HK-2 (cell line): ENCODE results near the gene NFKB1.
"Not testable (repeated sequence)": the region's sequence is repeated elsewhere in the genome, so short reads cannot be mapped to it uniquely, and the experiment has no call there.

ENCODE experiments used
- DNase-seq: peaks from one replicate; pipeline ENCODE4 v3.0.0-alpha.2; 2018; ENCODE audit not compliant: unreplicated experiment

The NFKB1 gene, protein sequence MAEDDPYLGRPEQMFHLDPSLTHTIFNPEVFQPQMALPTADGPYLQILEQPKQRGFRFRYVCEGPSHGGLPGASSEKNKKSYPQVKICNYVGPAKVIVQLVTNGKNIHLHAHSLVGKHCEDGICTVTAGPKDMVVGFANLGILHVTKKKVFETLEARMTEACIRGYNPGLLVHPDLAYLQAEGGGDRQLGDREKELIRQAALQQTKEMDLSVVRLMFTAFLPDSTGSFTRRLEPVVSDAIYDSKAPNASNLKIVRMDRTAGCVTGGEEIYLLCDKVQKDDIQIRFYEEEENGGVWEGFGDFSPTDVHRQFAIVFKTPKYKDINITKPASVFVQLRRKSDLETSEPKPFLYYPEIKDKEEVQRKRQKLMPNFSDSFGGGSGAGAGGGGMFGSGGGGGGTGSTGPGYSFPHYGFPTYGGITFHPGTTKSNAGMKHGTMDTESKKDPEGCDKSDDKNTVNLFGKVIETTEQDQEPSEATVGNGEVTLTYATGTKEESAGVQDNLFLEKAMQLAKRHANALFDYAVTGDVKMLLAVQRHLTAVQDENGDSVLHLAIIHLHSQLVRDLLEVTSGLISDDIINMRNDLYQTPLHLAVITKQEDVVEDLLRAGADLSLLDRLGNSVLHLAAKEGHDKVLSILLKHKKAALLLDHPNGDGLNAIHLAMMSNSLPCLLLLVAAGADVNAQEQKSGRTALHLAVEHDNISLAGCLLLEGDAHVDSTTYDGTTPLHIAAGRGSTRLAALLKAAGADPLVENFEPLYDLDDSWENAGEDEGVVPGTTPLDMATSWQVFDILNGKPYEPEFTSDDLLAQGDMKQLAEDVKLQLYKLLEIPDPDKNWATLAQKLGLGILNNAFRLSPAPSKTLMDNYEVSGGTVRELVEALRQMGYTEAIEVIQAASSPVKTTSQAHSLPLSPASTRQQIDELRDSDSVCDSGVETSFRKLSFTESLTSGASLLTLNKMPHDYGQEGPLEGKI

DNA sequence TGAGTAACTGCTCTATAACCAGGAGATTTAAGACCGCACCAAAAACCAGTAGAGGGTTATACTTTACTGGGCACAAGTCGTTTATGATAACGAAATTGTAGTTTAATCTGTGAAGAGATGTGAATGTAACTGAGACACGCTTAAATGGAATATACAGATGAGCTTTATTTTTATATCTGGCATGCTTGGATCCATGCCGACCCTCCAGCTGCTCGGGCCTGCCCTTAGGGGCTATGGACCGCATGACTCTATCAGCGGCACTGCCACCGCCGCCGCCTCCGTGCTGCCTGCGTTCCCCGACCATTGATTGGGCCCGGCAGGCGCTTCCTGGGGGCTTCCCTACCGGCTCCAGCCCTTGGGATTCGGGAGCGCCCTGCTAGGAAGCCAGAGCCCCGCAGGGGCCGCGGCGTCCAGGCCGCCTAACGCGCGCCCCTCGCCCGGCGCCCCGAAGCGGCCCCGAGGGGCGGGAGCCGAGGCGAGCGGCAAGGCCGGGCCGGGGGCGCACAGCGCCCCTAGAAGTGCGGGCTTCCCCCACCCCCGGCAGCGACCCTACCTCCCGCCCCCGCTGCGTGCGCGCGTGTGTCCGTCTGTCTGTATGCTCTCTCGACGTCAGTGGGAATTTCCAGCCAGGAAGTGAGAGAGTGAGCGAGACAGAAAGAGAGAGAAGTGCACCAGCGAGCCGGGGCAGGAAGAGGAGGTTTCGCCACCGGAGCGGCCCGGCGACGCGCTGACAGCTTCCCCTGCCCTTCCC is at the start of gene NFKB1:
TSS of gene NFKB1 (plus strand) at position 664 of the 751 bp plus-strand sequence. CDS start 24,160 bp downstream, outside the sequence.
- peak; percentile 80 for DNase-seq

DNA sequence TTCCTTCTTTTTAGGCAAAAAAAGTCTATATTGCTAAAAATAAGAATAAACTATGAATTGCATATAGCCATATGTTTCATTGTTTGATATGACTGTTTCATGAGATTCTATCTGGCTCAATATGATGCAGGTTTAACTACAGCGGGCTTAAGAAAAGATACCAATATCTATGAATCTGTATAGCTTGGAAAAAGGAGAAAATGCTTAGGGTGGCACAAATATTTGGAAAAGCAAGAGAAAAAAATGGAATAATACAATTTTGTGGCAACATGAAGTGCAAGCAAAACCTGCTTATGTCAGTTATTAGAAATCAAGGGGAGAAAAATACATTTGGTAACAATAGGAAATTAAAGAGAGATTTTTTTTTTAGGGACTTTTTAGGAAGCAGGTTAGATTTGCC is 48.3 kb upstream of the NFKB1 start:
- DNase-seq, result no peak

DNA sequence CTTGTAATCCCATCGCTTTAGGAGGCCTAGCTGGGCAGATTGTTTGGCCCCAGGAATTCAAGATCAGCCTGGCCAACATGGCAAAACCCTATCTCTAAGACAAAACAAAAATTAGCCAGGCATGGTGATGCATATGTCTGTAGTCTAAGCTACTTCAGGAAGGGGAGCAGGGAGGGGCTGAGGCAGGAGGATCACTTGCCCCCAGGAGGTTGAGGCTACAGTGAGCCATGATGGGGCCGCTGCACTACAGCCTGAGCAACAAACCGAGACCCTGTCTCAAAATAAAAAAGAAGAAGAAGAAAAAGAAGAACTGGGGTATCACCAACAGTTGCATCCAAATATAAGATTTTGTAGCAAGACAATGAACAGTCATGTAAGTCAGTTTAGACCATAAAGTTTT is 47.3 kb upstream of the NFKB1 start:
- DNase-seq, result no peak

DNA sequence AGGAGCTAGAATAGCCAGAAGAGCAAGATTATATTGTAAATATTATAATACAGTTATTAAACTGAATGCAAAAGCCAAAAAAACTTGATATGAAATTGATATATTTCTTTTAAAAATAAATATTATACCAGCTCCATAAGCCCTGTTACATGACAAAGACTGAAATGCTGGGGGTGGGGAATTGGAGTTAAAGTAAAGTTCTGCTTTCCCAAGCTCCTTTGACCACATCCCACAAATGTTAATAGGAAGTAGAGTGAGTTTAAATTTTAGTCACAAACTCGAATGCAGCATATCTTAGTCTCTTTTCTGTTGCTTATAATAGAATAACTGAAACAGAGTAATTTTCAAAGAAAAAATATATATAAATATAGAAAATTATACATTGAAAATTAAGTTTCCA is 46.9 kb upstream of the NFKB1 start:
- no peak for DNase-seq

DNA sequence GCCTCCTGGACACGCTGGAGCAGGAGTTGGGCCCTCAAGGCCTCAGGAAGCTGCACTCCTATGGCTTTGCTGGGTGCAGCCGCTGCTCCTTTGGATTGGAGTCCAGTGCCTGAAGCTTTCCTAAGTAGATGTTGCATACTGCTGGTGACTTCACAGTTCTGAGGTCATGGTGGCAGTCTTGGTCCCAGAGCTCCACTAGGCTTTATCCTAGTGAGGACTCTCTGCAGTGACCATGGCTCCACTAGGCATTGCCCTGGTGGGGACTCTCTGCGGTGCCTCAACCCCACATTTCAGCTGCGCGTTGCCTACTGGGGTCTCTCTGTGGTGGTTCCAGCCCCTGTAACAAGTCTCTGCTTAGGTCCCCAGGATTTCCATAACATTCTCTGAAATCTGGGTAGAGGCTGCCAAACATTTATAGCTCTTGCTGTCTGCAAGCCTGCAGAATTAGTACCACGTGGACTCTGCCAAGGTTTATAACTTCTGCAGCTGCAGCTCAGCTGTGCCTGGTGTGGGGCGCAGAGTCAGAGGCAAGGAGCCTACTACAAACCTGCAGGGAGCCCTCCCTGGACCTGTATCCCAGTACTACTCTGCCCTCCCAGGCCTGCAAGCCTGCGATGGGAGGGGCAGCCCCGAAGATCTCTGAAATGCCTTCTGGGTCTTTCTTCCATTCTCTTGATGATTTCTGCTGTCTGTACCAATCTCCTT is 46.0 kb upstream of the NFKB1 start:
- DNase-seq, result no peak

DNA sequence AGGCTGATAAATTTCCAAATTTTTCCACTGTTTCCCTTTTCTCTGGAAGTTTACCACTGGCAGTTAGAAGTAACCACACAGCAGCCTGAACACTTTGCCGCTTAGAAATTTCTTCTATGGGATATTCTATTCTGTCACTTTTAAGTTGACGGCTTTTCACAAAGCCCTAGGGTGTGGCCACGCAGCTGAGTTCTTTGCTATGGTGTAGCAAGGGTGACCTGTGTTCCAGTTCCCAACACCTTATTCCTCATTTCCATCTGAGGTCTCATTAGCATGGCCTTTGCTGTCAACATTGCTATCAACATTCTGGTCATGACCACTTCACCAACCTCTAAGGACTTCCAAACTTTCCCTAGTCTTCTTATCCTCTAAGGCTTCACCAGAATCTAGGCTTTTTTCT is 45.4 kb upstream of the NFKB1 start:
- no peak for DNase-seq

DNA sequence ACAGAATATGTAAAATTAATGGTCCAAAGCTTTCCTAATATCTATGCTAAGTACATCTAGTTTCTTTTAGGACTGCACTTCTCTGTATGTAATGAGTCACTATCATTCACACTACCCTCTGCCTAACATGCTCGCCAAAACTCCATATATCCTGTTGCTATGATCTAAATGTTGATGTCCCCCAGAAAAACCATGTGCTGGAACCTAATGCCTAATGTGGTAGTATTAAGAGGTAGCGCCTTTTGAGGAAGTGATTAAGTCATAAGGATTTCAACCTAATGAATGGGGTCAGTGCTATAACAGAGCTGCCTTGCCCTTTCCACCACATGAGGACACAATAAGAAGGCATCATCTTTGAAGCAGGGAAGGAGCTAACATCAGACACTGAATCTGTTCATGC is 34.9 kb upstream of the NFKB1 start:
- no peak for DNase-seq

DNA sequence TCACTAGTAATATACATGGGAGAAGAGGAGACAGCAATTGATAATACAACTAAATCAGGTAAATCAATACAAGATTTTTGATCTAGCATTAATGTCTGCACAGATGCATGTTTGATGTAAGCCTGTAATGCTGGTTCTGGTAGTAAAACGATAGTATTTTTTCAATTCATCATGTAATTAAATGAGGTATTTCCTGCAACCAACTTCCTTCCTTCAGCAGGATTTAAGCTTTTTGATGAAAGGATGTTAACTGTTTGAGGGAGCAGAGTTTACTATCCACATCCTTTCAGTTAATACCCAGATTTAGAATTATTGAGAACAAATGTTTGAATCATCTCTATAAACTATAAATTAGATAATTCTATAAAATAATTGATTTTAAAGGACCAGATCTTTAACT is 31.4 kb upstream of the NFKB1 start:
- no peak for DNase-seq

DNA sequence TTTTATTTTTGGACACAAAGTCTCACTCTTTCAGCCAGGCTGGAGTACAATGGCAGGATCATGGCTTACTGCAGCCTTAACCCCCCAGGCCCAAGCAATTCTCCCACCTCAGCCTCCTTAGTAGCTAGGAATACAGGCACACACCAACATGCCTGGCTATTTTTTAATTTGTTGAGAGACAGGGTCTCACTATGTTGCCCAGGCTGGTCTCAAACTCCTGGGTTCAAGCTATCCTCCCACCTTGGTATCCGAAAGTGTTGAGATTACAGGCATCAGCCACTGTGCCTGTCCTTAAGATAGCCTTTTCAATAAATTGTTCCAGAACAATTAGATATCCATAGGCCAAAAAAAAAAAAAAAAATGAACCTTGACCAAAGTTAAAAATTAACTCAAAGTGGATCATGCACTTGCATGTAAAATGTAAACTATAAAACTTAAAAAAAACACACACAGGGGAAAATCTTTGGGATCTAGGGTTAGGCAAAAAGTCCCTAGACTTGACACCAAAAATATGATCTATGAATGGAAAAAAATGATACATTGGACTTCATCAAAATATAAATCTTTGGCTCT is 28.6 kb upstream of the NFKB1 start:
- no peak for DNase-seq

DNA sequence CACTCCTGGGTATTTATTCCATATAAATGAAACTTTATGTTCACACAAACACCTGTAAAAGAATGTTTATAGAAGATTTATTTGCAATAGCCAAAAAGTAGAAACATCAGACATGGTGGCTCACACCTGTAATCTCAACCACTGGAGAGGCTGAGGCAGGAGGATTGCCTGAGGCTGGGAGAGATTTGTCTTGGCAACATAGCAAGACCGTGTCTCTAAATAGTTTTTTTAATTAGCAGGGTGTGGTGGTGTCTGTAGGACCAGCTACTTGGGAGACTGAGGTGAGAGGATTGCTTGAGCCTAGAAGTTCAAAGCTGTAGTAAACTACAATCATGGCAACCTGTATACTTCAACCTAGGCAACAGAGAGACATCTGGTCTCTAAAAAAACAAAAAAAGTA is 27.7 kb upstream of the NFKB1 start:
- no peak for DNase-seq

DNA sequence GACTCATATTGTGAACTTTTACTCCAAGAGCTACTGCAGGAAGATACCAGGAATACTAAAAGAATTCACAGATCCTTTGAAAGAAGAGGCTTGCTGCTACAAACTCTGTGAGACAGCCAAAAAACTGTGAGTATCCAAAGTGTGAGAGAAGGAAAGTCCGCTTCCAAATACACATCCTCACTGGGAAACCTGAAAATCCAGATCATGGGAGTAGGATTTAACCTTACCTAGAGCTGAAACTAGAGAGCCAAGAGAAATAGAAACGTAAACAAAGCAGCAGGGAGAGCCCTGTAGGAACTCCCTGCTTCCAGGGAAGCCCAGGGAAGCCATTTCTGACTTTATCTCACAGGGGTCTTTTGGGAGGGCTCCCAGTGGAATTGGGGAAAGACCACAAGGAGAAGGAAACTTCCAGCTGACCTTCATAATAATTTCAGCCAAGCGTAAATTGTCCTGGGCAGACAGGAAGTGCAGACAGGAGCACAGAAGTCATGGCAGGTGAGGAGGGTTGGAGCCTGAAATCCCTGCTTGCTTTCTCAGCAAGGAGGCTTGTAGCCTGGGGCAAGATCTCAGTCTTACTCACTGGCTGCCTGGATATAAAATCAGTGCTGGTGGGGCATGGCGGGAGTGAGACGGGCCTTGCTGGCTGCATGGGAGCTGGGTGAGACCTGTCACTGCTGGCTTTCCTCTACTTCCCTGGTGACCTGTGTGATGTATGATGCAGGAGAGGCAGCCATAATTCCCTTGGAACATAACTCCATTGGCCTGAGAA is 26.2 kb upstream of the NFKB1 start:
- no peak for DNase-seq

DNA sequence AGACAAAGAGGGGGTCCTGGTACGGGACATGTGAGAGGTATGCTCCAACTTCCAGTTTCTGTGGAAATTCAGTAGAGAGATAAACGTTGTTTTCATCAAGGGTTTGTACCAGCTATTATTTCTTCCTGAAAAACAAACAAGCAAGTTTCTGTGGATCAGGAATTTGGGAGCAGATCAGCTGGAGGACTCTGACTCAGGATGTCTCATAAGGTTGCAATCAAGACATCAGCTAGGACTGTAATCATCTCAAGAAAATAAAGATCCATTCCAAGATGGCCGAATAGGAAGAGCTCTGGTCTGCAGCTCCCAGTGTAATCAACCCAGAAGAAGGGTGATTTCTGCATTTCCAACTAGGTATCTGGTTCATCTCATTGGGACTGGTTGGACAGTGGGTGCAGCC is 23.5 kb upstream of the NFKB1 start:
- DNase-seq, result no peak

DNA sequence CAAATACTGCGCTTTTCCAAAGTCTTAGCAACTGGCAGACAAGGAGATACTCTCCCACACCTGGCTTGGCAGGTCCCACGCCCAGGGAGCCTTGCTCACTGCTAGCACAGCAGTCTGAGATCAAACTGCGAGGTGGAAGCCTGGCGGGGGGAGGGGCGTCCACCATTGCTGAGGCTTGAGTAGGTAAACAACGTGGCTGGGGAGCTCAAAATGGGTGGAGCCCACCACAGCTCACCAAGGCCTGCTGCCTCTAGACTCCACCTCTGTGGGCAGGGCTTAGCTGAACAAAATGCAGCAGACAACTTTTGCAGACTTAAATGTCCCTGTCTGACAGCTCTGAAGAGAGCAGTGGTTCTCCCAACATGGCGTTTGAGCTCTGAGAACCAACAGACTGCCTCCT is 23.0 kb upstream of the NFKB1 start:
- no peak for DNase-seq

DNA sequence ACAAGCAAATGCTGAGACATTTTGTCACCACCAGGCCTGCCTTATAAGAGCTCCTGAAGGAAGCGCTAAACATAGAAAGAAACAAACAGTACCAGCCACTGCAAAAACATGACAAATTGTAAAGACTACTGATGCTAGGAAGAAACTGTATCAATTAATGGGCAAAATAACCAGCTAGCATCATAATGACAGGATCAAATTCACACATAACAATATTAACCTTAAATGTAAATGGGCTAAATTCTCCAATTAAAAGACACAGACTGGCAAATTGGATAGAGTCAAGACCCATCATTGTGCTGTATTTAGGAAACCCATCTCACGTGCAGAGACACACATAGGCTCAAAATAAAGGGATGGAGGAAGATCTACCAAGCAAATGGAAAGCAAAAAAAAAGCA is 21.3 kb upstream of the NFKB1 start:
- not testable (repeated sequence) for DNase-seq

DNA sequence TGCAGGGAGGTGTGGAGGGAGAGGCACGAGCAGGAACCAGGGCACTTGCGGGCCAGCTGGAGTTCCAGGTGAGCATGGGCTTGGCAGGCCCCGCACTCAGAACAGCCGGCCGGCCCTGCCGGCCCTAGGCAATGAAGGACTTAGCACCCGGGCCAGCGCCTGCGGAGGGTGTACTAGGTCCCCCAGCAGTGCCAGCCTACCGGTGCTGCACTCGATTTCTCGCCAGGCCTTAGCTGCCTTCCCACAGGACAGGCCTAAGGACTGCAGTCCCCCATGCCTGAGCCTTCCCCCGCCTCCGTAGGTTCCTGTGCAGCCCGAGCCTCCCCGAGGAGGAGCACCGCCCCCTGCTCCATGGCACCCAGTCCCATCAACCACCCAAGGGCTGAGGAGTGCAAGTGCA is 18.0 kb upstream of the NFKB1 start:
- DNase-seq, result no peak

DNA sequence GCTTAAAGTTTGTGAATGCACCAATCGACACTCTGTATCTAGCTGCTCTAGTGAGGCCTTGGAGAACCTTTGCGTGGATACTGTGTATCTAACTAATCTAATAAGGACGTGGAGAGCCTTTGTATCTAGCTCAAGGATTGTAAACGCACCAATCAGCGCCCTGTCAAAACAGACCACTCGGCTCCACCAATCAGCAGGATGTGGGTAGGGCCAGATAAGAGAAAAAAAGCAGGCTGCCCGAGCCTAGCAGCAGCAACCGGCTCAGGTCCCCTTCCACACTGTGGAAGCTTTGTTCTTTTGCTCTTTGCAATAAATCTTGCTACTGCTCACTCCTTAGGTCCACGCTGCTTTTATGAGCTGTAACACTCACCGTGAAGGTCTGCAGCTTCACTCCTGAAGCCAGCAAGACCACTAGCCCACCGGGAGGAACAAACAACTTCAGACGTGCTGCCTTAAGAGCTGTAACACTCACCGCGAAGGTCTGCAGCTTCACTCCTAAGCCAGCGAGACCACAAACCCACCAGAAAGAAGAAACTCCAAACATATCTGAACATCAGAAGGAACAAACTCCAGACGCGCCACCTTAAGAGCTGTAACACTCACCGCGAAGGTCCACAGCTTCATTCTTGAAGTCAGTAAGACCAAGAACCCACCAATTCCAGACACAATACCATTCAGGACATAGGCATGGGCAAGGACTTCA is 17.0 kb upstream of the NFKB1 start:
- not testable (repeated sequence) for DNase-seq

DNA sequence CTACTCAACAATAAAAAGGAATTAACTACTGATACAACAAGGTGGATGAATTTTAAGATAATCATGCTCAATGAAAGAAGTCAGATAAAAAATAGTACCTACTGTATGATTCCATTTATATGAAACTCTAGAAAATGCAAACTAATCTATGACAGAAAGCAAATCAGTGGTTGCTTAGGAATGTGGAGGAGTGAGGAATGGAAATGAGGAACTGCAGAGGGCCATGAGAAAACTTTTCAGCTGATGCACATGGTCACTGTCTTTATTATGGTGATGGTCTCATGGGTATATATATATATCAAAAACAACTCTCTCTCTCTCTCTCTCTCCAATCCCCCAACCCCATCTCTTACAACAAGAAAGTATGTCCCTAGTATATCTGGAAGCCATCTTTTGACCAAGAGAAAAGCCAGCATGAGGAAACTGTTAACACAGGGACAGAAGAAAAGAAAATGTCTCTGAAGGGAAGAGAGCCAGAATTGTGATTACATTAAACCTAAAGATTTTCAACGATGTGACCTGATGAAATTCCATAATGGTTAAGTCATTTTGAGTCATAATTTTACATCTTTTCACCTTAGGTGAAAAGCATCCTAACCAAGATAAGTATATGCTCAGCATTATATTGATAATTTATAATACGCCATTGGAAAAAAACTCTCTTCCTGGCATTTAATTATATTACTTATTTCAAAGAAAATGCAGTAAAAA is 8.5 kb upstream of the NFKB1 start:
- DNase-seq, result no peak

DNA sequence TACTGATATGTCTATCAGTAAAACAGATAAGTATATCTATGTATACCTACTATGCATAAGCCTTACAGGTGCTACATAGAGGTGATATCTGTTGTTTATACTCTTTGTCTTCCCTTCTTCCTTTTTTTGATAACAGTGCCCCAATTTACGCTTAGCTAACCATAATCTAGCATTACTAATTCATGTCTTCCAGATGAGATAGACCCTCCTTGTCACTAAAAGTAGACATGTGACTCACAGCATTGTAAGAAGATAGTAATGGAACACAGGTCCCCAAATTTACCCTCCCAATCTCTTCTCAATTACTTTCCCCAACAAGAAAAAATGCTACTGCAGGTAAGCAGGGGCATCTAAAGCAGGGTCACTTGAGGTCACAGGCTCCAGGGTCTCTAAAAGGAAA is 7.9 kb upstream of the NFKB1 start:
- no peak for DNase-seq

DNA sequence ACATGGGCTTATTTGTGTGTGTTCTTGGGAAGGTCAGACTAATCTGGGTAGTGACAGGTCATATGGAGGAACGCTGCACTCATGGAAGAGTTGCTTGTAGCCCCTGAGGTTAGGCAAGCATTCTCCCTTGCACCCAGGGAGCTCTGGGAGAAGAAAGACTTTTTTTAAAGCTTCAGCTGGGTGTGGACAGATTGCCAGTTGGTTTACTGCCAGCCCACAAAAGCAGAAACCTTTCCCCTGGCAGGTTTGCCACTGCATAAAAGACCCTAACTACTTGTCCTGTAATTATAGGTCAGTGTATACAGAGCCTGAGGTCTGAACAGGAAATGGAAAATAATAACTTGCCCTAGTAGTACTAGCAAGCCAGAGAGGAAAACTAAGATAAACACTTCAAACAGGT is 7.4 kb upstream of the NFKB1 start:
- DNase-seq, result no peak
